Upper lobe of left lung (tissue), 6 donors: ENCODE results near the gene LCORL. TPM values are rescaled to one million over a fixed set of nuclear protein-coding genes. Genes with fewer than 3 reads are reported as not detected.

Experiments used
- ATAC-seq, 2 donors: fragments of 200-7000 bp; cut with Tn5 transposase; one replicate each; pipeline ENCODE4 v1.9.1; 2022; ENCODE audit warnings: mild to moderate bottlenecking in 2 of 2, moderate library complexity in 2 of 2; ENCODE audit not compliant: low FRiP score in 2 of 2
- DNase-seq, 2 donors: peaks; one replicate each; pipeline ENCODE4 v3.0.0-alpha.2; 2019 to 2020
- H3K27ac ChIP-seq, 4 donors: fragments of 200-600 bp; sonication (generic); one replicate each; pipeline ENCODE4 v1.5.1; 2016 to 2019
- H3K27me3 ChIP-seq, 4 donors: fragments of 200-600 bp; sonication (generic); one replicate each; pipeline ENCODE4 v1.5.1; 2017 to 2019
- H3K36me3 ChIP-seq, 4 donors: fragments of 200-600 bp; sonication (generic); one replicate each; pipeline ENCODE4 v1.5.1; 2016 to 2019
- H3K4me1 ChIP-seq, 4 donors: fragments of 200-600 bp; sonication (generic); one replicate each; pipeline ENCODE4 v1.5.1; 2018 to 2019
- H3K4me3 ChIP-seq, 4 donors: fragments of 200-600 bp; sonication (generic); one replicate each; pipeline ENCODE4 v1.5.1; 2017 to 2019; ENCODE audit warnings: mild to moderate bottlenecking in 2 of 4, moderate library complexity in 1 of 4
- H3K9me3 ChIP-seq, 4 donors: fragments of 200-600 bp; sonication (generic); one replicate each; pipeline ENCODE4 v1.5.1; 2018 to 2019
- EP300 ChIP-seq, 4 donors: sonication (generic); formaldehyde crosslinking; IDR thresholded peaks; one replicate each; pipeline ENCODE4 v1.5.1; 2017; ENCODE audit warnings: antibody characterized with exemption in 4 of 4, control low read depth in 2 of 4
- POLR2A ChIP-seq, 4 donors: fragments of 450-650 bp; IDR thresholded peaks; one replicate each; pipeline ENCODE4 v1.5.1; 2016 to 2017; ENCODE audit warnings: antibody characterized with exemption in 4 of 4, mild to moderate bottlenecking in 2 of 4
- POLR2AphosphoS5 ChIP-seq, 2 donors: sonication (generic); formaldehyde crosslinking; IDR thresholded peaks; one replicate each; pipeline ENCODE4 v1.5.1; 2017; ENCODE audit warnings: antibody characterized with exemption in 2 of 2
- WGBS, 2 donors: methylation state at CpG; one replicate each; pipeline ENCODE4 v1.1.5; 2017 to 2018; 5-methylcytosine and 5-hydroxymethylcytosine counted together
- total RNA-seq, 6 donors: library from RNA; depleted of rRNA in 4 of 6; stranded (reverse); fragments of >200 nt in 4 of 6; gene quantifications; one replicate each; pipeline versions ENCODE4 v1.1.0 to v1.2.1, GENCODE V29; 2016 to 2021
- TF ChIP-seq, protein P1 (sequence below), 6 experiments: fragments of 450-650 bp in 4 of 6; fragments of 200-600 bp in 2 of 6; sonication (generic) in 2 of 6; IDR thresholded peaks; one replicate each; pipeline ENCODE4 v1.5.1; 2016 to 2019; ENCODE audit warnings: antibody characterized with exemption in 6 of 6
- donor health status: DM: no; HTN: no; CAD: no; lungs with moderate emphysema.
- donor health status: DM: no; HTN: yes; CAD: no; lungs with severe emphysema.

The LCORL gene
- total RNA-seq, 6 donors from 2014 or later: 12.5 to 33.5 (median 19.6) TPM

DNA sequence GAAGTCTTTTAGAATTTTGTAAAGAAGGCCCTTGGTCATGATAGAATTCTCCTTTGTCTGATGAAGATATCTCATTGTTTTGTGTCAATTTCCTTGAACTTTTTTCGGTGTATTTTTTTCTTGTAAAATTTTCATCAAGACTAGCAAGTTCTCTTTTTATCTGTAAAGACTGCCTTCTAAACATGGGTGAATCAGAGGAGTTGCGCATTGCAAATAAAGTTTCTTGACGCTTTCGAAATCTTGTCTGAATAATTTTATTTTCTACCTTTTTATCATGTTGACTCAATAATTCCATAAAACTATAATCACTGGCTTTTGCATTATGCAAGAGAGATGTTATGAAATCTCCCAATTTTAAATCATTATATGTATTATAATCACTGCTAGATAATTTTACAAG is 144.6 kb downstream of the LCORL start:
- Histone ChIP-seq H3K36me3 (no peaks in the 10 kb centered on the region), H3K27ac (no peak overlapping the region), H3K9me3 (no peaks in the 10 kb centered on the region), H3K27me3 (no peaks in the 10 kb centered on the region), H3K4me3 (no peak overlapping the region), H3K4me1 (no peaks in the 10 kb centered on the region)
- TF ChIP-seq, protein P1, sequence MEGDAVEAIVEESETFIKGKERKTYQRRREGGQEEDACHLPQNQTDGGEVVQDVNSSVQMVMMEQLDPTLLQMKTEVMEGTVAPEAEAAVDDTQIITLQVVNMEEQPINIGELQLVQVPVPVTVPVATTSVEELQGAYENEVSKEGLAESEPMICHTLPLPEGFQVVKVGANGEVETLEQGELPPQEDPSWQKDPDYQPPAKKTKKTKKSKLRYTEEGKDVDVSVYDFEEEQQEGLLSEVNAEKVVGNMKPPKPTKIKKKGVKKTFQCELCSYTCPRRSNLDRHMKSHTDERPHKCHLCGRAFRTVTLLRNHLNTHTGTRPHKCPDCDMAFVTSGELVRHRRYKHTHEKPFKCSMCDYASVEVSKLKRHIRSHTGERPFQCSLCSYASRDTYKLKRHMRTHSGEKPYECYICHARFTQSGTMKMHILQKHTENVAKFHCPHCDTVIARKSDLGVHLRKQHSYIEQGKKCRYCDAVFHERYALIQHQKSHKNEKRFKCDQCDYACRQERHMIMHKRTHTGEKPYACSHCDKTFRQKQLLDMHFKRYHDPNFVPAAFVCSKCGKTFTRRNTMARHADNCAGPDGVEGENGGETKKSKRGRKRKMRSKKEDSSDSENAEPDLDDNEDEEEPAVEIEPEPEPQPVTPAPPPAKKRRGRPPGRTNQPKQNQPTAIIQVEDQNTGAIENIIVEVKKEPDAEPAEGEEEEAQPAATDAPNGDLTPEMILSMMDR (IDR thresholded peaks at IDR 0.05): no peak
- TF ChIP-seq EP300 (IDR thresholded peaks at IDR 0.05): no peak
- TF ChIP-seq POLR2A (IDR thresholded peaks at IDR 0.05): no peak
- no peak for TF ChIP-seq POLR2AphosphoS5 (IDR thresholded peaks at IDR 0.05)
- 97 to 99% methylated on average over 4 of the region's 4 CpGs for WGBS, 2 donors
- ATAC-seq (no peak), DNase-seq (no peak)

DNA sequence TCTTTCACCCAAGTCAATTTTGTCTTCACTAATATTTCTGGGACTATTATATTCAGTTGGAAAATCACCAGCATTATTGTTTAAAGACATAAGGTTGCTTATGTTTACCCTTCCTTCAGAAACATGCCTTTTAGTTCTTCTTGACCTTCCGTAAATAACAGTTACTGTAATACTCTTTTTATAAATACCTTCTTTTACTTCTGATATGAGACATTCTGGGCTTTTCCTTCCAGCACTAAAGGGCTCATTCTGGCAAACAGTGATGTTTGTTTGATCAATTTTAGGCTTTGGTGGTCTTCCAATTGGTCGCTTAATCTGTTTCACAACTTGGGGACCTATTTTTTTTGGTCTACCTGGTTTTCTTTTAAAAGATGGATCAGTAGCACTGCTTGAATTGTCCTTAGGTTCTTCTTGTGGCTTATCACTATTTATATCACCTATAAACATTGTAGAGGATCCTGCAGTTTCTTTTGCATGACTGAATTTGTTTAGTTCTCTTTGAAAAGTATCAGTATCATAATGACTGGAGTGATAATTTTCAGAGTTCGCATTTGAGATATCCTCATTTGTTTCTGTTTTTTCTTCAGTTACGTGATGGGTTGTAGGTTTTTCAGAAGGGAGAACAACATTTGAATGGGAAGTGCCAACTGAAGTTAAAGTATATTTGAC is 146.0 kb downstream of the LCORL start:
- Histone ChIP-seq H3K9me3 (no peaks in the 10 kb centered on the region), H3K27me3 (no peaks in the 10 kb centered on the region), H3K36me3 (no peaks in the 10 kb centered on the region), H3K27ac (no peak overlapping the region), H3K4me1 (no peaks in the 10 kb centered on the region), H3K4me3 (no peak overlapping the region)
- DNase-seq (no peak), ATAC-seq (no peak)
- TF ChIP-seq POLR2AphosphoS5 (IDR thresholded peaks at IDR 0.05) (no peak), EP300 (IDR thresholded peaks at IDR 0.05) (no peak), POLR2A (IDR thresholded peaks at IDR 0.05) (no peak)
- TF ChIP-seq, protein P1 (IDR thresholded peaks at IDR 0.05): no peak
- WGBS, 2 donors: 90 to 92% methylated on average over 4 of the region's 4 CpGs

DNA sequence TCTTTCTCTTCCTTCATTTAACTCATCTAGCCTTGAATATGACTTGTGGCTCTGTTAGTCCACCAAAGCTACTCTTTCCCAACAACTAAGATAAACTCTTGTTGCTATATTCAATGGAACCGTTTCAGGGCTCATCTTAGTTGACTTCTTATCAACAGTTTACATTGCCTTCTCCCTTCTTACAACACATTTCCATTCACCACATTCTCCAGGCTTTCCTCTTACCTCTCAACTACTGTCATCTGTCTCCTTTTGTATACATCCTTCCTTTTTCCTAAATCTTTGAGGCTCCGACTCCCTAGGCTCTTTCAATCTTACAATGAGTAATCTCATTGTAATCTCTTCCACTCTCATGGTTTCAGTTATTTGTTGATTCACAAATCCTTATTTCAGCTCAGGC is 152.2 kb downstream of the LCORL start:
- Histone ChIP-seq H3K27ac (no peak overlapping the region), H3K4me1 (no peaks in the 10 kb centered on the region), H3K27me3 (no peaks in the 10 kb centered on the region), H3K9me3 (no peaks in the 10 kb centered on the region), H3K36me3 (no peaks in the 10 kb centered on the region), H3K4me3 (no peak overlapping the region)
- ATAC-seq (no peak), DNase-seq (no peak)
- 71 to 72% methylated on average over 2 of the region's 2 CpGs for WGBS, 2 donors
- TF ChIP-seq POLR2A (IDR thresholded peaks at IDR 0.05) (no peak), POLR2AphosphoS5 (IDR thresholded peaks at IDR 0.05) (no peak), EP300 (IDR thresholded peaks at IDR 0.05) (no peak)
- TF ChIP-seq, protein P1 (IDR thresholded peaks at IDR 0.05): no peak

DNA sequence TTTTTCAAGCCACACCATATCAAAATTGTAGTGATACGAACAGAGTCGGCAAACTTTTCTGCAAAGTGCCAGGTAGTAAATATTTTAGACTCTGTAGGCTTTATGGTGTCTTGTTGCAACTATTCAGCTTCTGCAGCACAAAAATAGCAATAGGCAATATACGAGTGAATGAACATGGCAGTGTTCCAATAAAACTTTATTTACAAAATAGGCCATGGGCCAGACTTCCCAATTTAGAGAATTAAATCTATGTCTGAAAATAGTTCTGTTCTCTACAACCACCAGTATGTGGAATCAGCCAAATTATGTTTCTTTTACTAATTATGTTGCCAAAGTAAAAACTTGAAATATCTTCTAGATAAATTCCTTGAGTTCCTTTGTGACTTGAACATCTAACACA is 154.3 kb downstream of the LCORL start:
- no peak for DNase-seq
- no peaks in the 10 kb centered on the region for H3K4me1 ChIP-seq
- WGBS, 2 donors: 80 to 89% methylated on average over 3 of the region's 3 CpGs
- no peak for TF ChIP-seq POLR2A (IDR thresholded peaks at IDR 0.05)
- TF ChIP-seq EP300 (IDR thresholded peaks at IDR 0.05): no peak
- no peak for TF ChIP-seq POLR2AphosphoS5 (IDR thresholded peaks at IDR 0.05)
- TF ChIP-seq, protein P1 (IDR thresholded peaks at IDR 0.05): no peak
- no peaks in the 10 kb centered on the region for H3K27me3 ChIP-seq
- H3K27ac ChIP-seq: no peak overlapping the region
- H3K36me3 ChIP-seq: no peaks in the 10 kb centered on the region
- no peak for ATAC-seq
- no peak overlapping the region for H3K4me3 ChIP-seq
- H3K9me3 ChIP-seq: peaks cover 0 to 2% (median under 1%) of the 10 kb centered on the region in 4 donors

DNA sequence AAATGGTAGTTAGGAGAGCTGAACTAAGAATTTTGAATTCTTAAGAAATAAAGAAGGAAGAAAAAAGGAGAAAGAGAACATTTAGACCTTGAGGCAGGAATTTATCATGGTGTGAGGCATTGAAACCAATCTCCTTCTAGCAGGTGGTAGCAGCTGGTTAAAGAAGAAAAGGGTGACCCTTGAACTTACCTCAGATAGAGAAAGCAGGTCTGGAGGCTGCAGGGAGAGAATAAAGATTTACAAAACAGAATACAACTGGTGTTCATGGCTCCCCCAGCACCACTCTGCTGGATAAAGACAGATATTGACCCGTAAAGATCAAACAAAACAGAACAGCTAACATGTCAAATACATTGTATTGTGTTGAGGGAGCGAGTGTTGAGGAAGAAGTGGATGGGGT is 154.7 kb downstream of the LCORL start:
- no peaks in the 10 kb centered on the region for H3K4me1 ChIP-seq
- no peak for DNase-seq
- no peaks in the 10 kb centered on the region for H3K27me3 ChIP-seq
- peaks cover 0 to 6% (median 5%) of the 10 kb centered on the region in 4 donors for H3K9me3 ChIP-seq
- no peak overlapping the region for H3K27ac ChIP-seq
- no peak overlapping the region for H3K4me3 ChIP-seq
- H3K36me3 ChIP-seq: no peaks in the 10 kb centered on the region
- 92 to 93% methylated on average over 2 of the region's 2 CpGs for WGBS, 2 donors
- no peak for ATAC-seq
- TF ChIP-seq EP300 (IDR thresholded peaks at IDR 0.05): no peak
- TF ChIP-seq, protein P1 (IDR thresholded peaks at IDR 0.05): no peak
- TF ChIP-seq POLR2A (IDR thresholded peaks at IDR 0.05): no peak
- no peak for TF ChIP-seq POLR2AphosphoS5 (IDR thresholded peaks at IDR 0.05)
